ENCODE results near the gene FOSB. TPM values are rescaled to one million over a fixed set of nuclear protein-coding genes. Genes with fewer than 3 reads are reported as not detected.

Gene FOSB
- total and polyA plus RNA-seq, 9 of the 15 experiments (the other 6 are each of a cell fraction or from before 2014, with no cell fraction given), result 0.11 to 2.7 (median 0.73) TPM

DNA sequence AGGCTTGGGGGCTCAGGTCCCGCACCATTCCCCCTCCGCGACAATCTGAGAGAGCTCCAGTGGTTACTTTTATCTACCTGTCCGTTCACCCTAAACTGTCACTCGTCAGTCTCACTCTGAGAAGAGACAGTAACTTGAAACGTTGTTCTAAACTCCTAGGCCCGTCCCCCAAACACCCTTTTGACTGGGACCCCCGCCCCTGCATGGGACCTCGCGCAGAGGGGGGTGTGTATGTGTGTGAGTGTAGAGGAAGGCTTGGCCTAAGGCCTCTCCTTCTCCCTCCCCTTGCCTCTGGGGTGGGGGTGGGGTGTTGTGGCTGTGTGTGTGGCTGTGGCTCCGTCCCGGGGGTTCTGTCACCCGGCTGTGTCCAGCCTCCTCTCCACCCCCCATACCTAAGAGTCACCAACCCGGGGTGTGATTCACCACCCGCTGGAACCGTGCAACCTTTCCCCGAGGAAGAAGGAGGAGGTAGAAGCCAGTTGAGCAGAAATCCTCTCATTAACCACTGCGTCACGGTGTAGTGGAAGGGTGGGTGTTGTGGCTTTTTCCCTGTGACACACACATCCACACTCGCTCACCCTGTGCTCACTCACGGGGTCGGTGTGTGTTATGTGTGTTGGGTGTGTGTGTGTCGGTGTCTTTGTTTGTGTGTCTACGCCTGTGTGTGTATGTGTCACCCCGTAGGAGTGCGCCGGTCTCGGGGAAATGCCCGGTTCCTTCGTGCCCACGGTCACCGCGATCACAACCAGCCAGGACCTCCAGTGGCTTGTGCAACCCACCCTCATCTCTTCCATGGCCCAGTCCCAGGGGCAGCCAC lies 2.4 kb downstream of the FOSB start (continued):
- TF ChIP-seq, protein P1, sequence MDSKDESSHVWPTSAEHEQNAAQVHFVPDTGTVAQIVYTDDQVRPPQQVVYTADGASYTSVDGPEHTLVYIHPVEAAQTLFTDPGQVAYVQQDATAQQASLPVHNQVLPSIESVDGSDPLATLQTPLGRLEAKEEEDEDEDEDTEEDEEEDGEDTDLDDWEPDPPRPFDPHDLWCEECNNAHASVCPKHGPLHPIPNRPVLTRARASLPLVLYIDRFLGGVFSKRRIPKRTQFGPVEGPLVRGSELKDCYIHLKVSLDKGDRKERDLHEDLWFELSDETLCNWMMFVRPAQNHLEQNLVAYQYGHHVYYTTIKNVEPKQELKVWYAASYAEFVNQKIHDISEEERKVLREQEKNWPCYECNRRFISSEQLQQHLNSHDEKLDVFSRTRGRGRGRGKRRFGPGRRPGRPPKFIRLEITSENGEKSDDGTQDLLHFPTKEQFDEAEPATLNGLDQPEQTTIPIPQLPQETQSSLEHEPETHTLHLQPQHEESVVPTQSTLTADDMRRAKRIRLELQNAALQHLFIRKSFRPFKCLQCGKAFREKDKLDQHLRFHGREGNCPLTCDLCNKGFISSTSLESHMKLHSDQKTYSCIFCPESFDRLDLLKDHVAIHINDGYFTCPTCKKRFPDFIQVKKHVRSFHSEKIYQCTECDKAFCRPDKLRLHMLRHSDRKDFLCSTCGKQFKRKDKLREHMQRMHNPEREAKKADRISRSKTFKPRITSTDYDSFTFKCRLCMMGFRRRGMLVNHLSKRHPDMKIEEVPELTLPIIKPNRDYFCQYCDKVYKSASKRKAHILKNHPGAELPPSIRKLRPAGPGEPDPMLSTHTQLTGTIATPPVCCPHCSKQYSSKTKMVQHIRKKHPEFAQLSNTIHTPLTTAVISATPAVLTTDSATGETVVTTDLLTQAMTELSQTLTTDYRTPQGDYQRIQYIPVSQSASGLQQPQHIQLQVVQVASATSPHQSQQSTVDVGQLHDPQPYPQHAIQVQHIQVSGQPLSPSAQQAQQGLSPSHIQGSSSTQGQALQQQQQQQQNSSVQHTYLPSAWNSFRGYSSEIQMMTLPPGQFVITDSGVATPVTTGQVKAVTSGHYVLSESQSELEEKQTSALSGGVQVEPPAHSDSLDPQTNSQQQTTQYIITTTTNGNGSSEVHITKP (IDR thresholded peaks at IDR 0.05; ENCODE audit: partially characterized antibody), result peak; percentile 74
- TF ChIP-seq, protein P2, sequence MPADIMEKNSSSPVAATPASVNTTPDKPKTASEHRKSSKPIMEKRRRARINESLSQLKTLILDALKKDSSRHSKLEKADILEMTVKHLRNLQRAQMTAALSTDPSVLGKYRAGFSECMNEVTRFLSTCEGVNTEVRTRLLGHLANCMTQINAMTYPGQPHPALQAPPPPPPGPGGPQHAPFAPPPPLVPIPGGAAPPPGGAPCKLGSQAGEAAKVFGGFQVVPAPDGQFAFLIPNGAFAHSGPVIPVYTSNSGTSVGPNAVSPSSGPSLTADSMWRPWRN (IDR thresholded peaks at IDR 0.05; ENCODE audit: low read depth), result no peak
- TF ChIP-seq PURB (CRISPR knock-in tag; IDR thresholded peaks at IDR 0.05; ENCODE audit: low read depth), result no peak
- peak; percentile 44; the same call in 1 of the 2 replicates for TF ChIP-seq NR2C2 (CRISPR knock-in tag; IDR thresholded peaks at IDR 0.05)
- TF ChIP-seq NR2C2 (tag; IDR thresholded peaks at IDR 0.05), result no peak
- TF ChIP-seq, protein P3, sequence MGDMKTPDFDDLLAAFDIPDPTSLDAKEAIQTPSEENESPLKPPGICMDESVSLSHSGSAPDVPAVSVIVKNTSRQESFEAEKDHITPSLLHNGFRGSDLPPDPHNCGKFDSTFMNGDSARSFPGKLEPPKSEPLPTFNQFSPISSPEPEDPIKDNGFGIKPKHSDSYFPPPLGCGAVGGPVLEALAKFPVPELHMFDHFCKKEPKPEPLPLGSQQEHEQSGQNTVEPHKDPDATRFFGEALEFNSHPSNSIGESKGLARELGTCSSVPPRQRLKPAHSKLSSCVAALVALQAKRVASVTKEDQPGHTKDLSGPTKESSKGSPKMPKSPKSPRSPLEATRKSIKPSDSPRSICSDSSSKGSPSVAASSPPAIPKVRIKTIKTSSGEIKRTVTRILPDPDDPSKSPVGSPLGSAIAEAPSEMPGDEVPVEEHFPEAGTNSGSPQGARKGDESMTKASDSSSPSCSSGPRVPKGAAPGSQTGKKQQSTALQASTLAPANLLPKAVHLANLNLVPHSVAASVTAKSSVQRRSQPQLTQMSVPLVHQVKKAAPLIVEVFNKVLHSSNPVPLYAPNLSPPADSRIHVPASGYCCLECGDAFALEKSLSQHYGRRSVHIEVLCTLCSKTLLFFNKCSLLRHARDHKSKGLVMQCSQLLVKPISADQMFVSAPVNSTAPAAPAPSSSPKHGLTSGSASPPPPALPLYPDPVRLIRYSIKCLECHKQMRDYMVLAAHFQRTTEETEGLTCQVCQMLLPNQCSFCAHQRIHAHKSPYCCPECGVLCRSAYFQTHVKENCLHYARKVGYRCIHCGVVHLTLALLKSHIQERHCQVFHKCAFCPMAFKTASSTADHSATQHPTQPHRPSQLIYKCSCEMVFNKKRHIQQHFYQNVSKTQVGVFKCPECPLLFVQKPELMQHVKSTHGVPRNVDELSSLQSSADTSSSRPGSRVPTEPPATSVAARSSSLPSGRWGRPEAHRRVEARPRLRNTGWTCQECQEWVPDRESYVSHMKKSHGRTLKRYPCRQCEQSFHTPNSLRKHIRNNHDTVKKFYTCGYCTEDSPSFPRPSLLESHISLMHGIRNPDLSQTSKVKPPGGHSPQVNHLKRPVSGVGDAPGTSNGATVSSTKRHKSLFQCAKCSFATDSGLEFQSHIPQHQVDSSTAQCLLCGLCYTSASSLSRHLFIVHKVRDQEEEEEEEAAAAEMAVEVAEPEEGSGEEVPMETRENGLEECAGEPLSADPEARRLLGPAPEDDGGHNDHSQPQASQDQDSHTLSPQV (IDR thresholded peaks at IDR 0.05), result no peak
- TF ChIP-seq, protein P4, sequence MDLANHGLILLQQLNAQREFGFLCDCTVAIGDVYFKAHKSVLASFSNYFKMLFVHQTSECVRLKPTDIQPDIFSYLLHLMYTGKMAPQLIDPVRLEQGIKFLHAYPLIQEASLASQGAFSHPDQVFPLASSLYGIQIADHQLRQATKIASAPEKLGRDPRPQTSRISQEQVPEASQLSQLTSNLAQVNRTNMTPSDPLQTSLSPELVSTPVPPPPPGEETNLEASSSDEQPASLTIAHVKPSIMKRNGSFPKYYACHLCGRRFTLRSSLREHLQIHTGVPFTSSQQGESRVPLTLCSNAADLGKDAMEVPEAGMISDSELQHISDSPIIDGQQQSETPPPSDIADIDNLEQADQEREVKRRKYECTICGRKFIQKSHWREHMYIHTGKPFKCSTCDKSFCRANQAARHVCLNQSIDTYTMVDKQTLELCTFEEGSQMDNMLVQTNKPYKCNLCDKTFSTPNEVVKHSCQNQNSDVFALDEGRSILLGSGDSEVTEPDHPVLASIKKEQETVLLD (IDR thresholded peaks at IDR 0.05), result no peak
- TF ChIP-seq, protein P5, sequence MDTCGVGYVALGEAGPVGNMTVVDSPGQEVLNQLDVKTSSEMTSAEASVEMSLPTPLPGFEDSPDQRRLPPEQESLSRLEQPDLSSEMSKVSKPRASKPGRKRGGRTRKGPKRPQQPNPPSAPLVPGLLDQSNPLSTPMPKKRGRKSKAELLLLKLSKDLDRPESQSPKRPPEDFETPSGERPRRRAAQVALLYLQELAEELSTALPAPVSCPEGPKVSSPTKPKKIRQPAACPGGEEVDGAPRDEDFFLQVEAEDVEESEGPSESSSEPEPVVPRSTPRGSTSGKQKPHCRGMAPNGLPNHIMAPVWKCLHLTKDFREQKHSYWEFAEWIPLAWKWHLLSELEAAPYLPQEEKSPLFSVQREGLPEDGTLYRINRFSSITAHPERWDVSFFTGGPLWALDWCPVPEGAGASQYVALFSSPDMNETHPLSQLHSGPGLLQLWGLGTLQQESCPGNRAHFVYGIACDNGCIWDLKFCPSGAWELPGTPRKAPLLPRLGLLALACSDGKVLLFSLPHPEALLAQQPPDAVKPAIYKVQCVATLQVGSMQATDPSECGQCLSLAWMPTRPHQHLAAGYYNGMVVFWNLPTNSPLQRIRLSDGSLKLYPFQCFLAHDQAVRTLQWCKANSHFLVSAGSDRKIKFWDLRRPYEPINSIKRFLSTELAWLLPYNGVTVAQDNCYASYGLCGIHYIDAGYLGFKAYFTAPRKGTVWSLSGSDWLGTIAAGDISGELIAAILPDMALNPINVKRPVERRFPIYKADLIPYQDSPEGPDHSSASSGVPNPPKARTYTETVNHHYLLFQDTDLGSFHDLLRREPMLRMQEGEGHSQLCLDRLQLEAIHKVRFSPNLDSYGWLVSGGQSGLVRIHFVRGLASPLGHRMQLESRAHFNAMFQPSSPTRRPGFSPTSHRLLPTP (IDR thresholded peaks at IDR 0.05; ENCODE audit: borderline replicate concordance, extremely low read depth, insufficient read length), result no peak
- TF ChIP-seq SMAD2 (IDR thresholded peaks at IDR 0.05; ENCODE audit: low read depth, low read length), result no peak
- peak; percentile 98 for TF ChIP-seq ZC3H4 (CRISPR knock-in tag; IDR thresholded peaks at IDR 0.05; ENCODE audit: borderline replicate concordance)
- no peak for TF ChIP-seq HMG20A (CRISPR knock-in tag; conservative IDR thresholded peaks at IDR 0.05)
